22Rv1 (cell line): Measurements from ENCODE around the gene RABIF.
A peak's percentile ranks its signal among the peaks of the same experiment; 100 is the strongest.

Source experiments
- H3K27ac ChIP-seq: fragments of 450-650 bp; 2 replicates; pipeline ENCODE4 v1.5.1; 2017
- CTCF ChIP-seq: fragments of 450-650 bp; IDR thresholded peaks from 2 replicates; pipeline ENCODE4 v1.5.1; 2017; ENCODE audit warnings: mild to moderate bottlenecking
- ZFX ChIP-seq: fragments of 450-650 bp; IDR thresholded peaks from 2 replicates; pipeline ENCODE4 v1.6.1; 2017; ENCODE audit warnings: antibody characterized with exemption, borderline replicate concordance

Gene RABIF

DNA sequence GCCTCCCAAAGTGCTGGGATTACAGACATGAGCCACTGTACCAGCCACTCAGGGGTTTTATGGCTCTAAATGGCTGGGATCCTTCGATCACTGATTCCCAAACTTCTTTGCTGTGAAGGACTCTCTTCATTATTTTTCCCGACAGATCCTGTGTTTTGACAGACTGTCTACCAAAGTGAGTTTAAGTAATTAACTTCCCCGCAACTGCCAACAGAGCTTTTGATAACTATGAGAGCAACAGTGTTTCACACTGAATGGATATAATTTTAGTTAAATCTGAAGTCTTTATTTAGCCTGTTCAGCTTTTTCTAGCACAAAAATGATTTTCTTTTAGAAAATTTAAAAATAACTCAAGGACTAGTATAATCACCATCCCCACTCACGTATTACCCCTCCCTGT is 12.6 kb upstream of the RABIF start:
- TF ChIP-seq CTCF (no peak), ZFX (no peak)
- no peak overlapping the region for H3K27ac ChIP-seq

DNA sequence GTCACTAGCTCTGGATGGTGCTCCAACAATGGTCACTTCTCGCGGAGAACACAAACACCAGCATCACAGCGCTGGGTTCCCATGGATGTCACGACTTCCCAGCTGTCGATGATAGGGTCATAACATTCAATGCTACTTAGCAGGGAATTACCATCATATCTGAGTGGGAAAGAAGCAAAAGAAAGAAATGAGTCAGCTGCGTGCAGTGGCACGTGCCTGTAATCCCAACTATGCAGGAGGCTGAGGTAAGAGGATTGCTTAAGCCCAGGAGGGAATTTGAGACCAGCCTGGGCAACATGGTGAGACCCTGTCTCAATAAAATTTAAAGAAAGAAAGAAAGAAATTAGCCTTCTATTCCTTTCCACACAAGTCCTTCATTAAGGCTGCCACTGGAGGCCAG is 3.6 kb upstream of the RABIF start:
- no peak overlapping the region for H3K27ac ChIP-seq
- TF ChIP-seq CTCF (no peak), ZFX (no peak)

DNA sequence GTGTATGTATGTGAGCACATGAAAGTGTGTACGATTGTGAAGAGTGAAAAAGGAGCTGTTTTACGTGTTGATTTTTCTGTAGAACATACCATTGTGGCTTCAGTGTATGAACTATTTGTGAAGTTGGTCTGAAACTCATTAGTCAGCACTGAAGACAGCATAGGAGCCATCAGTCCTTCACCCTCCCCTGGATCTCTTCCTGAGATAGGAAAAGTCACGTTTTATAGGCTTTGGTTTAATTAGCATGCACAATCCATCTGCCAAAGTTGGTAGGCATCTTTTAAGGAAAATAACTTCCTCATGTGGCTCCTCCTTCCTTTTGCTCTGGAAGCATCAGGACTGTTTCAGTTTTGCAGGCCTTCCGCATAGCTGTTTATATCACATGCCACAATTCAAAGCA is 1.4 kb upstream of the RABIF start:
- TF ChIP-seq ZFX (no peak), CTCF (no peak)
- peak overlapping the region; percentile 97; the same call in 1 of the 2 replicates for H3K27ac ChIP-seq

- TF ChIP-seq CTCF (no peak), ZFX (no peak)
- peak overlapping the region; percentile 97 for H3K27ac ChIP-seq
Observed at GRCh38 chr1:202888221-202888530, 773 bp downstream of the RABIF start.

DNA sequence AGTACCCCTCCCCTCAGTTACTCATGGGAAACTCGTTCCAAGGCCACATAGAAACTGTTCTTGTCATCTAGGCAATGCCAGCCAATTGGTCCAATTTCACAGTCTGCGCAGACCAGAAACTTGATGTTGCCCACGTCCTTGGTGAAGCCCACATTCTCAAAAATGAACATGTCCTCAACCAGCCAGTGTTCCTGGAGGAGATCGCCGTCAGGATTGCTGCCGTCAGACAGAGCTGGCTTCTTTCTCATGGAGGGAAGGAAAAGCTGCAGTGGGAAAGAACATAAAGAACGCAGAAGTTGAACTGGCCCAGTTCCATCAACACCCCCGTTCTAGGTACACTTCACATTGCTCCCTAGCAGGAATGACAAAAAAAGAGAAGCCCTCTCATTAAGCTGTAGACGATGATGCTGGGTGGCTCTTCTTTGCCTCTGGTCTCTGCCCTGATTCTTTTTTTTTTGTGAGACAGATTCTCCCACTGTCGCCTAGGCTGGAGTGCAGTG is 7.9 kb downstream of the RABIF start:
- TF ChIP-seq CTCF (no peak), ZFX (no peak)
- no peak overlapping the region for H3K27ac ChIP-seq

DNA sequence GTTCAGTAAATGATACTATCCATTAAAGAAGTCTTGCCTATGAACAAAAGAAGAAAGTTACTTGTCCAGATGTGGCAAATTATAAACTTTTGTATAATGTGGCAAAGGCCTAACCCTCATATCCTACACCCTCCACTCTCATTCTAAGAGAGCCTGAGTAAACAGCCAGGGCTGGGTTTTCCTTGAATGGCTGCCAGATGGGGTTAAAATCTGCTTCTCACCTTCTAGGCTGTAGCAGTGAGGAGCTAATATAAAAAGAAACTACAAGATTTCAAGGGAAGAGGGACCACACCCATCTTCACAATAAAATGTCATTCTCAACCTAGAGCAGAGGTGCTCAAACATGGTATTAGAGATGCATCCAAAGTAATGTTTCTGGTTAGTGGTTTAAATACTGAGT is 8.9 kb downstream of the RABIF start:
- TF ChIP-seq CTCF (no peak), ZFX (no peak)
- no peak overlapping the region for H3K27ac ChIP-seq

GRCh38 chr1:202879128-202879527 is 9.8 kb downstream of the RABIF start:
- H3K27ac ChIP-seq = no peak overlapping the region
- TF ChIP-seq ZFX (no peak), CTCF (no peak)
